CD4-positive, alpha-beta T cell treated with Interferon gamma for 1 hour (primary cell): ENCODE results near the gene HDAC8.
"Not testable (repeated sequence)": the region's sequence is repeated elsewhere in the genome, so short reads cannot be mapped to it uniquely, and the experiment has no call there.

Experiments
- DNase-seq: peaks from one replicate; pipeline ENCODE4 v3.0.0-alpha.2; 2020

The HDAC8 gene

GRCh38 chrX:72371405-72371804, 201.2 kb downstream of the HDAC8 start:
- no peak for DNase-seq

- DNase-seq, result no peak
These were observed 203.8 kb downstream of the HDAC8 start for GRCh38 chrX:72368796-72369195.

GRCh38 chrX:72367516-72367915, 205.1 kb downstream of the HDAC8 start:
- DNase-seq, result no peak

GRCh38 chrX:72366701-72367454, 205.8 kb downstream of the HDAC8 start:
- DNase-seq, result no peak

- DNase-seq, result no peak
These were observed 206.5 kb downstream of the HDAC8 start for GRCh38 chrX:72366178-72366577.

GRCh38 chrX:72365126-72365525, 207.5 kb downstream of the HDAC8 start:
- DNase-seq, result no peak

- no peak for DNase-seq
These were observed 212.3 kb downstream of the HDAC8 start for GRCh38 chrX:72360326-72360725.

GRCh38 chrX:72358313-72358712, 214.3 kb downstream of the HDAC8 start:
- DNase-seq, result no peak

GRCh38 chrX:72352786-72353185, 219.9 kb downstream of the HDAC8 start:
- DNase-seq, result no peak

- no peak for DNase-seq
These were observed 220.9 kb downstream of the HDAC8 start for GRCh38 chrX:72351606-72352334.

GRCh38 chrX:72349190-72349589, 223.5 kb downstream of the HDAC8 start:
- no peak for DNase-seq

- no peak for DNase-seq
These were observed 224.2 kb downstream of the HDAC8 start for GRCh38 chrX:72348247-72348979.

GRCh38 chrX:72347366-72347765, 225.3 kb downstream of the HDAC8 start:
- DNase-seq, result no peak

GRCh38 chrX:72346302-72346949, 226.2 kb downstream of the HDAC8 start:
- no peak for DNase-seq

- DNase-seq, result no peak
These were observed 232.0 kb downstream of the HDAC8 start for GRCh38 chrX:72340626-72341025.

- DNase-seq, result no peak
These were observed 232.6 kb downstream of the HDAC8 start for GRCh38 chrX:72340041-72340440.

- no peak for DNase-seq
These were observed 242.5 kb downstream of the HDAC8 start for GRCh38 chrX:72330131-72330530.

GRCh38 chrX:72326605-72327300, 245.9 kb downstream of the HDAC8 start:
- no peak for DNase-seq

GRCh38 chrX:72319651-72320050, 253.0 kb downstream of the HDAC8 start:
- not testable (repeated sequence) for DNase-seq

- no peak for DNase-seq
These were observed 255.5 kb downstream of the HDAC8 start for GRCh38 chrX:72317139-72317538.

- no peak for DNase-seq
These were observed 256.1 kb downstream of the HDAC8 start for GRCh38 chrX:72316408-72317110.

GRCh38 chrX:72314881-72315280, 257.8 kb downstream of the HDAC8 start:
- no peak for DNase-seq
